Activated naive CD8-positive, alpha-beta T cell treated with anti-CD3 and anti-CD28 coated beads for 36 hours (primary cell): Measurements from ENCODE around the gene TENM3. TPM values are rescaled to one million over a fixed set of nuclear protein-coding genes. Genes with fewer than 3 reads are reported as not detected.

Source experiments
- DNase-seq: peaks from one replicate; pipeline ENCODE4 v3.0.0; 2021
- H3K27ac Mint-ChIP-seq: one replicate; pipeline ENCODE4 v1.8.0; 2022; ENCODE audit warnings: mild to moderate bottlenecking, moderate library complexity, mixed read lengths
- H3K27me3 Mint-ChIP-seq: one replicate; pipeline ENCODE4 v1.8.0; 2022; ENCODE audit warnings: mild to moderate bottlenecking, mixed read lengths
- H3K36me3 Mint-ChIP-seq: one replicate; pipeline ENCODE4 v1.8.0; 2021; ENCODE audit warnings: mild to moderate bottlenecking, mixed read lengths
- H3K4me1 Mint-ChIP-seq: one replicate; pipeline ENCODE4 v1.8.0; 2021; ENCODE audit warnings: mixed read lengths
- H3K4me3 Mint-ChIP-seq: one replicate; pipeline ENCODE4 v1.8.0; 2022; ENCODE audit warnings: mild to moderate bottlenecking, moderate library complexity, mixed read lengths
- H3K9me3 Mint-ChIP-seq: one replicate; pipeline ENCODE4 v1.8.0; 2022; ENCODE audit warnings: mixed read lengths
- total RNA-seq, 2 experiments: library from RNA; stranded (reverse); gene quantifications; one replicate each; pipeline ENCODE4 v1.2.3, GENCODE V29; 2021

Gene TENM3
- total RNA-seq, 2 experiments from 2014 or later = not detected

DNA sequence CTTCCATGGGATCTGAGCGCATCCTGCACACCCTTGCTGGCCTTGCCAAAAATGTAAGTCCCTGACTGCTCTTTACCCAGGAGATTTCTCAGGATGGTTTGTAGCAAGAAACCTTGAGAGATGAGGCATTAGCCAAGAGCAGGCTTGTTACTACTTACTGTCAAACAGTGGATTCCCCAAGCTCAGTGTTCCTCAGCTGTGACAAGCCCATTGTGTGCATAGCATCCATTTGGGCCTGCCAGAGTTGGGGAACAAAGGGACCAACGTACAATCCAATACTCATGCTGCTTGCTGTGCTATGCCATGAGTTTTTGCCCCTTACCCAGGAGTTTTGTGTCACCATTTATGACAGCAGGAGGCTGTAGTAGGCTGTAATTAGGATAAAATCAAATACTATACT lies 267.6 kb downstream of the TENM3 start:
- Mint-ChIP-seq H3K9me3 (no peaks in the 10 kb centered on the region), H3K4me1 (no peaks in the 10 kb centered on the region), H3K4me3 (no peak overlapping the region), H3K27ac (no peak overlapping the region), H3K36me3 (no peaks in the 10 kb centered on the region), H3K27me3 (peaks cover 4% of the 10 kb centered on the region)
- DNase-seq = no peak

DNA sequence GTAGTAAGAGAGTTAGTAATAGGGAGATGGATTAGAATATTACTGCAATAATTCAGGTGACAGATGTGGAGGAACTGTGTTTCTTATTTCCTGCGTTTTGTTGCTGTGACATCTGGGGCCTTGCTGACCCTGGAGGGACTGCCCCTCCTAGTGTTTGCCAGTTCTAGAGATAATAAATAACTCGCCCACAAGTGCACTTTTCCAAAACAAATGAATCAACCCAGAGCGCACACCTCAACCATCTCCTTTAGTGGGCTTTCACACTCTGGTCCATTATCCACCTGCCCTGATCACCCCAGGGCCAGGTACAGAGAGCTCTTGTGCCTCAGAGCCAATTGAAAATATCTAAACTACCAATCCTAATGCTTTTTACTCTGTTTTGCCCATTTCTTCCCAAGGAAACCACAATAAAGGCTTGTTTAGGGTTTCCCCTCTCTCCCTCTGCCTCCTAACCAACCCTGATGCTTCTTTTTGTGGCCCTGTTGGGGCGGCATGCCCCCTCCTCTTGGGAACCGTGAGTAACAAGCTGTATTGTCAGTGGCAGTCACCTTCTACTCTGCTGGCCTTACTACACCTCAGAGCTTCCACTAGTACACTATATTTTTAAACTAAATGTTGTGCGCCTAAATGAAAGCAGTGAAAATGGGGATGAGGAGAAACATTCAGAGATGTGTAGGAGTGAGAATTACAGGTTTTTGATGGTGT lies 270.5 kb downstream of the TENM3 start:
- DNase-seq = no peak
- Mint-ChIP-seq H3K9me3 (no peaks in the 10 kb centered on the region), H3K36me3 (no peaks in the 10 kb centered on the region), H3K27ac (no peak overlapping the region), H3K27me3 (no peaks in the 10 kb centered on the region), H3K4me3 (no peak overlapping the region), H3K4me1 (no peaks in the 10 kb centered on the region)

DNA sequence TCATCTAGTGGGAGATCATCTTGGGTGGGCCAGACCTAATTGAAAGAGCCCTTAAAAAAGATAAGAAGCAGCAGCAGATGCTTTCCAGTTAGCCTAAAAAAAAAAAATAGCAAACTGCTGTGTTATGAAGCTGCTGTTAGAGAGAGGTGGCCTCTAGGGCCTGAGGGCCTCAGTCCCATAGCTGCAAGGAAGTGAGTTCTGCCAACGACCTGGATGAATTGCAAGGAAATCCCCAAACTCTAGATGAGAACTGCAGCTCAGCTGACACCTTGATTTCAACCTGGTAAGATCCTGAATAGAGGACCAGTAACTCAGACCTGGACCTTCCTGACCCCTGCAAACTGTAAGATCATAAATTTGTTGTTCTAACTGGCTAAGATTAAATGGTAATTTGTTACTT lies 275.2 kb downstream of the TENM3 start:
- peaks cover 13% of the 10 kb centered on the region for H3K27me3 Mint-ChIP-seq
- no peaks in the 10 kb centered on the region for H3K36me3 Mint-ChIP-seq
- no peak overlapping the region for H3K27ac Mint-ChIP-seq
- H3K9me3 Mint-ChIP-seq = no peaks in the 10 kb centered on the region
- no peaks in the 10 kb centered on the region for H3K4me1 Mint-ChIP-seq
- H3K4me3 Mint-ChIP-seq = no peak overlapping the region
- DNase-seq = no peak

DNA sequence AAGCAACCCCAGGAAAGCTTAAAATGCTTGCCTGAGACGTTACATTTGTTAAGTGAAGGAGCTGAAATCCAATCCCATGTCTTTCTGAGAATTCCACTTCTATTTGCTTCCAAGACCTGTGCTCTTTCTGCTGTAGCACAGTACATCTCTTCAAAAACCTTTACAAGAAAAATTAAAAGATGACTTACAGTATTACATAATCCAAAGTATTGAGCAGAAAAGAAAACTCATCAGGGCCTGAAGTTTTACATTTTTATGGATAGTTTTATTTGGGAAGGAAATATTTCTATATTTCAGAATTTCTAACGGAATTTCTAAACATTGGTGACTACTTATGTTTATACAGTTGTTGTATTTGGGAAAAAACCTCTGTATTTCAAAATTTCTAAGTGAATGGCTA lies 276.3 kb downstream of the TENM3 start:
- H3K27ac Mint-ChIP-seq = no peak overlapping the region
- peaks cover 13% of the 10 kb centered on the region for H3K27me3 Mint-ChIP-seq
- no peak for DNase-seq
- no peaks in the 10 kb centered on the region for H3K4me1 Mint-ChIP-seq
- H3K4me3 Mint-ChIP-seq = no peak overlapping the region
- no peaks in the 10 kb centered on the region for H3K9me3 Mint-ChIP-seq
- H3K36me3 Mint-ChIP-seq = no peaks in the 10 kb centered on the region

DNA sequence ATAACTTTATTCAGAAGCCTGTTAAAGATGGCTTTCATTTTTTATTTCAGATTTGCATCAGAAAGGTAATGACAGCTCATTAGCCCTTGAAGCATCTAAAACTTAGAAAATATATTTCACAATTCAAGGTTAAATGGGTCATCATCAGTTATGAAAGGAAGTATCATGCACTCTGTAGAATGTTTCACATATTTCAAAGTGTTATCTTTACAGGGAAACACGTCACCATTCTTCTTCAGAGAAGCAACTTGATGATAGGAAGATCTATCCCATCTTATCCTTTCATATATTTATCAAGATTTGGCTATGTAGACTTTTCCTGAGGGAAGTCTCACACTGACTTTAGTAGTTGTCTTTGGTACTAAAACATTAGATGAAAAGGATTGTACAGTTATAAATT lies 277.8 kb downstream of the TENM3 start:
- Mint-ChIP-seq H3K4me1 (no peaks in the 10 kb centered on the region), H3K36me3 (no peaks in the 10 kb centered on the region), H3K4me3 (no peak overlapping the region), H3K9me3 (no peaks in the 10 kb centered on the region), H3K27me3 (peaks cover 15% of the 10 kb centered on the region), H3K27ac (no peak overlapping the region)
- DNase-seq = no peak

DNA sequence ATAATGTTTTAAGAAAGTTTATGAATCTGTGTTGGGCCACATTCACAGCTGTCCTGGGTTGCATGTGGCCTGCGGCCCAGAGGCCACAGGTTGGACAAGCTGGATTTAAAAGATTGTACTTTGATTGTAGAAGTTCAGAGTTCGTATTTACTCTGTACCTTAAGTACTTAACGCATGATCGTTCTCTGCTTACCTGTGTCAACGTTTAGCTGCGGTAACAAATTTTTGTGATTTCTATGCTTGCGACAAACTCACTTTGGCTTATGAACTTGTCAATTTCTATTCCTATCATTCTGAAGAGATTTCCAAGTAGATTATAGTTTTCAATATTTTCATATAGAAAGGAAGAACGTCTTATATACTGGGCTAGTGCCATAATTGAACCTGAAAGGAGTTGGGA lies 285.6 kb downstream of the TENM3 start:
- Mint-ChIP-seq H3K36me3 (no peaks in the 10 kb centered on the region), H3K4me1 (no peaks in the 10 kb centered on the region), H3K27ac (no peak overlapping the region), H3K9me3 (no peaks in the 10 kb centered on the region), H3K4me3 (no peak overlapping the region), H3K27me3 (peaks cover 13% of the 10 kb centered on the region)
- DNase-seq = no peak

DNA sequence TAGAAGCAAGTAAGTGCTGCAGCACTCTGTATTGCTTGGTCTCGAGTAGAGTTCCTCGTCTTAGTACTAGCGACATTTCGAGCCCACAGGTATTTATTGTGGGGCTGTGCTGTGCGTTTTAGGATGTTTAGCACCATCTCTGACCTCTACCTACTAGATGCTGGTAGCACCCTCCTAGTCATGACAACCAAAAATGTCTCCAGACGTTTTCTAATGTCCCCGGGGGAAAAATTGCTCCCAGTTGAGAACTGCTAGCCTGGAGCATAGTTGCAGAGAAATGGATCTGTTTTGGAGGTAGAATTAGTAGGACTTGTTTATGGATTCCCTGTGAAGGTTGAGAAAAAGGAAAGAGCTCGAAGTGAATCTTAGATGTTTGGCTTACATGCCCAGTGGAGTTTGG lies 287.2 kb downstream of the TENM3 start:
- Mint-ChIP-seq H3K9me3 (no peaks in the 10 kb centered on the region), H3K27ac (no peak overlapping the region), H3K4me3 (no peak overlapping the region), H3K36me3 (no peaks in the 10 kb centered on the region), H3K27me3 (peaks cover 13% of the 10 kb centered on the region), H3K4me1 (no peaks in the 10 kb centered on the region)
- no peak for DNase-seq

DNA sequence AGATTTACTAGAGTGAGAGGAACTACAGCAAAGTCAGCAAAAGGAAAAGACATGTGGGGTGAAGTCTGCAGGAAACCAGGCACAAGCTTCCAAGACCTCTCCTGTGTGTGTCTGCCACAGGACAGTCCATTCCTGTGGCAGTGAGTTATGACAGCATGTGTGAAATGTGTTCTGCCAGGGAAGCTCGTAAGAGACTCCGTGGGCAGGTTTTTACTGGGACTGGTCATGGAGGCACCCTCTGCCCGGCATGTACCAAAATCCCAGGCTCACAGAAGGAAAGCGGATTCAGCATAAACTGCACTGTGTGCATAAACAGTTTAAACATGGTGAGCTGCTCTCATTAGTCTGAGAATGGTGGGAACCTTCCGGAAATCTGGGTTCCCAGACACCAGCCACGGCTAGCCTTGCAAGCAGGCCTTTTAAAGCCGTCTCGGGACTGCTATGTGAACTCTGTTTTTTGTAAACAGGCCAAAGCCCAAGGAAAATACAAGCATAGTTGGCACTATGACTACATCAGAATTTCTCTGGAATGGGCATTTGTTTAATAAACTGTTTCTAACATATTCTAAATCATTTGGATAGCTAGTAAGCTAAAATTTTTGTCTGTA lies 288.5 kb downstream of the TENM3 start:
- Mint-ChIP-seq H3K9me3 (no peaks in the 10 kb centered on the region), H3K27ac (no peak overlapping the region), H3K36me3 (no peaks in the 10 kb centered on the region), H3K27me3 (peaks cover 6% of the 10 kb centered on the region), H3K4me1 (no peaks in the 10 kb centered on the region), H3K4me3 (no peak overlapping the region)
- DNase-seq = no peak

DNA sequence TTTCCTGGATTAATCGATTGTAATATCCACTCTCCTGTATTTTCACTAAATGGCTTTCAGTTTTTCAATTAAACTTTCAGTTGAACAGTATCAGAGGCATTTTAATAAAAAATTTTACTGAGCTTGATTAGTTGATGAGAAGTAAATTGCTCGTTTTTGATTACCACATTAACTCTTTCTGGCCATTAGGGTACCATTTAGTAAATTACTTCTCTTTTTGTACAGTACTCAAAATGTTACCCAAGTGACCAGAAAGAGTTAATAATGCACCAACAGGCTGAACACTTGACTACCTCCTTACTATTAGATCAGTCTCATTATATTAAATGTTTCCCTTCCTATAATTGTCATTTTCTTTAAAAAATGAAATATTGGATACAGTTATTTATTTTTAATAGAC lies 289.2 kb downstream of the TENM3 start:
- H3K27ac Mint-ChIP-seq = no peak overlapping the region
- H3K27me3 Mint-ChIP-seq = peaks cover 6% of the 10 kb centered on the region
- no peaks in the 10 kb centered on the region for H3K9me3 Mint-ChIP-seq
- H3K36me3 Mint-ChIP-seq = no peaks in the 10 kb centered on the region
- no peak overlapping the region for H3K4me3 Mint-ChIP-seq
- DNase-seq = no peak
- no peaks in the 10 kb centered on the region for H3K4me1 Mint-ChIP-seq

DNA sequence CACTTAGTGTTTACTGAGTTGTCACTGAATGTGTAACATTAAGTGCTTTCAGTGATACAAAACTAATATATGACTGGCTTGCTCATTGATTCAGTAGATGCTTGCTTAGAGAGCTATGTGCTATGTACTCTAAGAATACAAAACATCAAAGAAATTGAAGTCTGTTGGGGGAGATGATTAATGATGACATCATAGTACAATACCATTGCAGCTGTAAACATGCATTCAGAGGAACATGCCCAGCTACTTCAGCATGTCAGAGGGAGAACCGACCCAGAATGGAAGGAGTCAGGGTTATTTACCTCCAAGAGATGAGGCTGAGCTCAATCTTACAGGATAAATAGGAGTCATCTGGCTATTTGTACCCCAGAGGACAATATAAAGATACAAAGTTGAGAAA lies 290.8 kb downstream of the TENM3 start:
- DNase-seq = no peak
- Mint-ChIP-seq H3K4me1 (no peaks in the 10 kb centered on the region), H3K4me3 (no peak overlapping the region), H3K27me3 (peaks cover 6% of the 10 kb centered on the region), H3K27ac (no peak overlapping the region), H3K36me3 (no peaks in the 10 kb centered on the region), H3K9me3 (no peaks in the 10 kb centered on the region)

DNA sequence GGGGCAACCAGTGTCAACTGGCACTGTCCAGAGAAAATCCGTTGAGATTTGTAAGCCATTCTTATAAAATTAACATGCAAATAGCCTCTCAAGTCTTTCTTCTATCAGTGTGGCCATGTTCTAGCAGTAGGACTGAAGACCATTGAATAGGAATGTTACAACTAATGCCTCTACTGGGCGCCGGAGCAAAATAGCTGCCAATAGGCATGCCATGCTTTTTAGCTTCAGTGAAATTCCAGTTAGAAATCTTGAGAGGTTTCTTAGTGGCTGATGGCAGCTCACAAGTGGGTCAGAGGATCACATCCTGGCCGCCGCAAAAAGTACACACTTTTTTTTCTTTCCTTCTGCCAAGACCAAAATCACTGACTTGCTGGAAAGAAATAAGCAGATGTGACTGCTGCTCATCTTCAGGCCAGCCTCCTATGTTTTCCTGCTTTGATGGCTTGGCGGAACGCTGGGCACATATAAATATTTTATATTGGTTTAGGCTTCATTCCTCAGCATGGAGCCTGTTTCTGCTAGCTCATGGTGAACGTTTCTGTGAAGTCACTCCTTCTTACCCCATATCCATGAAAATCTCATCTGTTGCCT lies 293.1 kb downstream of the TENM3 start:
- no peak for DNase-seq

DNA sequence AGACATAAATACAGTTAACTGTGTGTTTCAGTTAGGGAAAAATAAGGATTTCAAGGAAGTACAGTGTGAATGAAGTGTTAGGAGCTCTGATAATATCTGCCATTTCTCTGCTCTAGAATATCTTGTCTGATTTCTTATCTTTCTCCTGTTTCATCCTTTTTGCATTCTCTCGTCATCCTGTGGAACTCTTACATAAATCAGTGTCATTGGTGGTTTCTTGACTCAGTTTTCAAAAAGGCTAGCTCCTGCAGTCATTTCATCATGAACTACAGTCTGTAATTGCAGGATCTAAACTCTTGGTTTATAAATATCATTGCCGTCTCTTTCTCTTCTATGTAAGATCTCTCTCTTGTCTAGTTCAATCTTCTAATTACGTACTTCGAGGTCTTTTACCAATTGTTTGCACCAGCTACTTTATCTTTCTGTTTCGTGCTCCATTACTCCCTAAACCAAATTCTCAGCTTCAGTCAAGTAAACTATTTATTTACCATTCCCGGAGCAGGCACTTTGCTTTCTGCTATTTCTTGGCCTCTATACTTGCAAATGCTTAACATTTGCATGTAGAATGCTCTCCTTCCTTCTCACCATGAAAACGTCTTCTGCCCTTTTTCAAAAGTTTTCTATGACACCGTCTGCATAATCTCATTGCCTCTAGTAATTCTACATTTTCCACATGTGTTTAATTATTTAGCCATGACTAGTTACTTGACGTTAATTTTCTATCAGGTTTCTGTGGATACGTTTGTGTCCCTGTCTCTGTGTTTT lies 294.0 kb downstream of the TENM3 start:
- DNase-seq = no peak
- no peaks in the 10 kb centered on the region for H3K4me1 Mint-ChIP-seq
- H3K36me3 Mint-ChIP-seq = no peaks in the 10 kb centered on the region
- no peaks in the 10 kb centered on the region for H3K9me3 Mint-ChIP-seq
- H3K27me3 Mint-ChIP-seq = no peaks in the 10 kb centered on the region
- no peak overlapping the region for H3K4me3 Mint-ChIP-seq
- no peak overlapping the region for H3K27ac Mint-ChIP-seq

More for the DNA sequence above, 293.1 kb downstream of the TENM3 start:
- Mint-ChIP-seq H3K9me3 (no peaks in the 10 kb centered on the region), H3K27ac (no peak overlapping the region), H3K4me3 (no peak overlapping the region), H3K36me3 (no peaks in the 10 kb centered on the region), H3K4me1 (no peaks in the 10 kb centered on the region), H3K27me3 (no peaks in the 10 kb centered on the region)

DNA sequence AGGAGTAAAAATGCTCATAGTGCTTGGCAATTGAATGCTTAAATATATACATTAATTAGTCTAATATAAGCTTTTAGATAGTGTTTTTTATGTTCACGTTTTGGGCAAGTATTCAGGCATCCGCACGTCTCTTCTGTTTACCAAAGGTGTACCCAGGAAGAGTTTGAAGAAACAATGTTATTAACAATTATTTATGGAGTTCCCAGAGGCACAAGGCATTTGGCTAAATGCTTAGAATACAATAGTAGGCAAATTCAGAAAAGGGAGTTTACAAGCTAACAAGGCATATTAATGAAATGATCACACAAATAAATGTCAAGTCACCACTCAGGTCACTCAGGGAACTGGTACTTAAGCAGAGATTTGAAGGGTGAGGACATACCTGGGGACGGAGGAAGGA lies 294.8 kb downstream of the TENM3 start:
- no peaks in the 10 kb centered on the region for H3K36me3 Mint-ChIP-seq
- H3K27me3 Mint-ChIP-seq = no peaks in the 10 kb centered on the region
- H3K4me3 Mint-ChIP-seq = no peak overlapping the region
- H3K27ac Mint-ChIP-seq = no peak overlapping the region
- no peaks in the 10 kb centered on the region for H3K4me1 Mint-ChIP-seq
- DNase-seq = no peak
- no peaks in the 10 kb centered on the region for H3K9me3 Mint-ChIP-seq

DNA sequence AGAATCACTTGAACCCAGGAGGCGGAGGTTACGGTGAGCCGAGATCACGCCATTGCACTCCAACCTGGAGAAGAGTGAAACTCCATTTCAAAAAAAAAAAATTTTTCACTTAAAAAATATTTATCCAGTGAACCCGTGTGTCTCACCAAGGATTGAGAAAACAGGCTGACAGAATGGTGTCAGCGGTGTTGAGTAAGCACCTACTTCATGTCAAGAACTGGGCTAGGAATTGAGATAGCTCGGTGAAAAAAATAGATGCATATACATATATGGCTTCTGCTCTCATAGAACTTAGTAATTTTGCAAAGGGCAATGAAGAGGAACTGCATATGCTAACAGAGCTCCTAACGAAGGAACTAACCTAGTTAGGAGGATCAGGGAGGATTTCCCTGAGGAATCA lies 297.3 kb downstream of the TENM3 start:
- no peak for DNase-seq
- Mint-ChIP-seq H3K4me3 (no peak overlapping the region), H3K27me3 (peaks cover 3% of the 10 kb centered on the region), H3K36me3 (no peaks in the 10 kb centered on the region), H3K27ac (no peak overlapping the region), H3K9me3 (no peaks in the 10 kb centered on the region), H3K4me1 (no peaks in the 10 kb centered on the region)

DNA sequence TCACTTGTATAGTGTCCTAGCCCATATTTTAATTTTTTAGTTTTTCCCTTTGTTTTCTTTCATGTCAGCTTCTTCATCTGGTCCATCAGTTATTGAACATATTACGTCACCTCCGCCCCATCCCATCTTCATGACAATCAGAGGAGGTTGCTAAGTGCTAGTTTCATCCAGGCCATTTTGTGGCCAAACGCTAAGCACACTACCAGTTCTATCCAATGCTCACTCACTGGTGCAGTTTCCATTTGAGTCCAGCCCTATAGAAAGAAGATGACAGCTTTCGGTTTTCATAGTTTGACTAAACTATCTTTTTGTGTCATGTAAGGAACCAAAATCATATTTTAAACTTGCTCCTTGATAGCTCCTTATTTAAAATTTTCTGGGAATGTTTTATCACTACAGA lies 304.2 kb downstream of the TENM3 start:
- Mint-ChIP-seq H3K27ac (no peak overlapping the region), H3K27me3 (peaks cover 13% of the 10 kb centered on the region), H3K36me3 (no peaks in the 10 kb centered on the region), H3K4me3 (no peak overlapping the region), H3K9me3 (no peaks in the 10 kb centered on the region), H3K4me1 (no peaks in the 10 kb centered on the region)
- DNase-seq = no peak
